Fibroblast of gingiva (primary cell): Measurements from ENCODE around the gene NMRAL1.

Experiments used
- DNase-seq: peaks from one replicate; pipeline ENCODE4 v3.0.0-alpha.2; 2011; ENCODE audit warnings: low read depth

Gene NMRAL1

GRCh38 chr16:4465977-4466779 is 8.2 kb downstream of the NMRAL1 start:
- no peak for DNase-seq

DNA sequence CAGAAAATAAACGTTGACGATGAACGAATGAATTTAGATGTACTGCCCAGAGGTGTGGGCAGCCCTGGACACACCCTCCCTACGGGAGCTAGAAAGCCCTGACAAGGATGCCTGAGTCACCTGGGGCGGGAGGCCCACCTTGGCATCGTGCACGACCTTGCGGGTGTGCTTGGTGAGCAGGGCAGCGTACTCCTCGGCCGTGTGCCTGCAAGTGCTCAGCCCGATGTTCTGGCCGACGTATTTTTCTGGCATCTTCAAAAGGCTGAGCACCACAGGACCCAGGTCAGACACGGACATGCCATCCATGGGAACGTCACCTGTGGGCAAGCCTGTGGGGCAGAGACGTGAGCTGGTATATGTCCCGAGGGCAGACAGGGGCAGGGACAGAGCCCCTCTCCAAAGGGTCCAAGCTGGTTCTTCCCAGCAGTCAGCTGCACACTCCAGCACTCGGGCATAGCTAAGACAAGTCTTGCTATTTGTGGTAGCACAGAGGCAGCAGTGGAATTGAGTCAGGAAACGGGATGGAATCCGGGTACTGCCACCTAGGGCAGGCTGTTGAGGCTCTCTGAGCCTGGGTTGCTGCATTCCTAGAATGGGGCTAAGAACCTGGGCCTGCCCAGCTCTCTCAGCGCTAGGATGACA is 10.8 kb downstream of the NMRAL1 start:
- DNase-seq, result no peak

DNA sequence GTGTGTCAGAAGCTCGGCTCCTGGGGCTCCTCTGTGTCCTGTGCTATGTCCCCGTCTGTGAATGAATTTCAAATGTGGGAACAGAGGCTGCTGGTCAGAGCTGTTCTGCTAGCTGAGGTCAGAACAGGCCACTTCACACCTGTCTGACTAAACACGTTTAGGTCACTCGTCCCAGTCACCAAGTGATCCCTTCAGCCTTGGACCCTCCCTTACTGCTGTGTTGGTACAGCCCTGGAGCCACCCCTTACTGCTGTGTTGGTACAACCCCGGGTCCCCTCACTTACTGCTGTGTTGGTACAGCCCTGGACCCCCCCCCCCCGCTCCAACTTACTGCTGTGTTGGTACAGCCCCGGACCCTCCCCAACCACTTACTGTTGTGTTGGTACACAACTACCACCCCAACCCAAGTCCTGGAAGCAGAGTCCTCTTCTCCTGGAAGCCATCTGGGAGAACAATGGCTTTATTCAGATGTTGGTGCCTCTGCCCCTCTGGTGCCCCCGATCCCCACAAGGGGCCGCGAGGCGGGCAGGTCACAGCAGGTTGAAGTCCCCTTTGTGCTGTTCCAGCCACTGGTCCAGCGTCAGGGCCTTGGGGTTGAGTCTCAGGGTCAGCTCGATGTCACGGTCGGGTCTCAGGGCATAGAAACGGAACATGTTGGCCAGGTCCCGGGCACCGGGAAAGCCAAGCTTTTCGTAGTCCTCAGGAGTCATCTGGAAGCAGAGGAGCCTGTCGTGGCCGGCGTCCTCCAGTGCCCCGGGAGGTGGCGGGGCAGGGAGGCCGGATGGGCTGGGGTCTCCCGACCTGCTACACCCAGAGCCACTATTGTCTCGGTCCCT is 13.0 kb downstream of the NMRAL1 start:
- DNase-seq, result no peak

- DNase-seq, result no peak
Observed at GRCh38 chr16:4460936-4461249, 13.5 kb downstream of the NMRAL1 start.

DNA sequence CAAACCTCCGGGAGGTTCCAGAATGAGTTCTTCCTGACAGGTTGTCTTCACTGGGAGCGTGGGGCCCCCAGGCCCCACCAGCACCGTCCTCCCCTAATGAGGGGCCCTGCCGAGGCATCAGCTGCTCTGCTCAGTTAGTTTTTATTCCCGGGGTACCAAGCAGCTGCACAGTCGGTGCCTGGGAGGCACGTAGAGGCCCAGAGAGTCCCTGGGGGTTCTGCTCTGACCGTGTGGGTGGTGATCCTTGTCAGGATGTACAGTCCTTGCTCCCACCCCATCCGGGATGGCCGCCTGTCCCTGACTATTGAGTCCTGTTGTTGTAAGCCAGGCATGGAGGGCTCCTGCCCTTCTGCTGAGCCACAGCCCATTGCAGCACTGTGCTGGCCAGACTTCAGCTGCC is 18.5 kb downstream of the NMRAL1 start:
- no peak for DNase-seq

GRCh38 chr16:4455081-4455480 is 19.3 kb downstream of the NMRAL1 start:
- no peak for DNase-seq

- no peak for DNase-seq
Observed at GRCh38 chr16:4454623-4455022, 19.8 kb downstream of the NMRAL1 start.

DNA sequence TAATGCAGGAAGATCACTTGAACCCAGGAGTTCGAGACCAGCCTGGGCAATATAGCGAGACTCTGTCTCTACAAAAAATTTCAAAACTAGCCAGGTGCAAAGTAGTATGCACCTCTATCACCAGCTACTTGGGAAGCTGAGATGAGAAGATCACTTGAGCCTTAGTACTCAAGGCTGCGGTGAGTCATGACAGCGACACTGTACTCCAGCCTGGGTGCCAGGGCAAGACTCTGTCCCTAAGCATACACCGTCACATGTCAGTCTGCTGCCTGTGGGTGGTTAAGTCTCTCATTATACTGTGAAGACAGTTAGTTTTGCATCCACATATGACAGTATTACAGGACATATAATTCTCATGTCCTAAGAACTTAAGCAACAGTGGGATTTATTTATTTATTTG is 21.8 kb downstream of the NMRAL1 start:
- no peak for DNase-seq

- no peak for DNase-seq
Observed at GRCh38 chr16:4450931-4451519, 23.4 kb downstream of the NMRAL1 start.

GRCh38 chr16:4450430-4450829 is 24.0 kb downstream of the NMRAL1 start:
- DNase-seq, result no peak

GRCh38 chr16:4443986-4444385 is 30.4 kb downstream of the NMRAL1 start:
- DNase-seq, result no peak

GRCh38 chr16:4443271-4443670 is 31.2 kb downstream of the NMRAL1 start:
- DNase-seq, result no peak

DNA sequence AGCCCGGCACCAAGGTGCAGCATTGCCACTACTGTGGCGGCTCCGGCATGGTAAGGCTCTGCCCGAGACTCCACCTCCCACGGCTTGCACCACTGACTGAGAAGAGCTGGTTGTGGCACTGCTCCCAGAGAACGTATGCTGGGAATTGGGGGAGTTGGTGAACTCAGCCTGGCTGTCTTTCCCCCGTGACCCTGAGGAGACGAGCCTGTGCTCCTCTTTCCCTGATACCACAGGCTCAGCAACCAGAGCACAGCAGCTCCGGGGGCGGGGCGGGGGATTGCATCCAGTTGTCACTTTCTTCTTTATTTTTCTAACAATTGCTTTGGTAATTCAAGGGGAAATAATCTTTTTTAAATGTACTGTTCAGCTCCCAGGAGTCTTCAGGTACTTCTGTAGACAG is 32.1 kb downstream of the NMRAL1 start:
- no peak for DNase-seq

DNA sequence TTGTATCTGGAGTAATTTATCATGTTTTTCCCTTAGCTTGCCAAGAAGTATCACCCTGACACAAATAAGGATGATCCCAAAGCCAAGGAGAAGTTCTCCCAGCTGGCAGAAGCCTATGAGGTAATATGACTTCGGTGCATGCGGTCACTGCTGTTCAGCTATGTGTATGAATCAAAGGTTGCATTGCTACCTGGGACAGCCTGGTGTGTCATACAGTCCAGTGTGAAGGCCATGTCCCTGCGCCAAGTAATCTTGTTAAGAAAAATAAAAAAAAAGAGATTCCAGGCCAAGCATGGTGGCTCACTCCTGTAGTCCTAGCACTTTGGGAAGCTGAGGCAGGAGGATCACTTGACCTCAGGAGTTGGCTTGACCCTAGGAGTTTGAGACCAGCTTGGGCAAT is 37.1 kb downstream of the NMRAL1 start:
- DNase-seq, result no peak

- no peak for DNase-seq
Observed at GRCh38 chr16:4435337-4436067, 38.9 kb downstream of the NMRAL1 start.

GRCh38 chr16:4433914-4434787 is 40.3 kb downstream of the NMRAL1 start:
- DNase-seq, result no peak

- DNase-seq, result no peak
Observed at GRCh38 chr16:4433228-4433627, 41.2 kb downstream of the NMRAL1 start.

DNA sequence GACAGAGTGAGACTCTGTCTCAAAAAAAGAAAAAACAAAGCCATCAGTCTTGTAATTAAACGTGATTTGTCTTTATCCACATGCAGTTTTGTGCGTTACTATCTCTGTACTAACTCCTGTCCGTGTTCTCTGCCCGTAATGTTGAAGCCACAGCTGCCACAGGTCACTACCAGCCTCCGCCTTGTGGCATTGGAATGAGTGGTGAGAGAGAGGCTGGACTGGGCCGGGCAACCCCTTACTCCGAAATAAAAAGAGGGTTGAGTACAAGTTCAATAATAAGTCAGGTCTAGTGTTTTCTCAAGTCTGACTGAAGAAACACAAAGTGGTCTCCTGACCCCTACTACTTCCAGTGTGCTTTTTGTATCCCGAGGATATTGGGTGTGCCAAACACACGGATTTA is 43.4 kb downstream of the NMRAL1 start:
- DNase-seq, result no peak

GRCh38 chr16:4428500-4428899 is 45.9 kb downstream of the NMRAL1 start:
- no peak for DNase-seq

DNA sequence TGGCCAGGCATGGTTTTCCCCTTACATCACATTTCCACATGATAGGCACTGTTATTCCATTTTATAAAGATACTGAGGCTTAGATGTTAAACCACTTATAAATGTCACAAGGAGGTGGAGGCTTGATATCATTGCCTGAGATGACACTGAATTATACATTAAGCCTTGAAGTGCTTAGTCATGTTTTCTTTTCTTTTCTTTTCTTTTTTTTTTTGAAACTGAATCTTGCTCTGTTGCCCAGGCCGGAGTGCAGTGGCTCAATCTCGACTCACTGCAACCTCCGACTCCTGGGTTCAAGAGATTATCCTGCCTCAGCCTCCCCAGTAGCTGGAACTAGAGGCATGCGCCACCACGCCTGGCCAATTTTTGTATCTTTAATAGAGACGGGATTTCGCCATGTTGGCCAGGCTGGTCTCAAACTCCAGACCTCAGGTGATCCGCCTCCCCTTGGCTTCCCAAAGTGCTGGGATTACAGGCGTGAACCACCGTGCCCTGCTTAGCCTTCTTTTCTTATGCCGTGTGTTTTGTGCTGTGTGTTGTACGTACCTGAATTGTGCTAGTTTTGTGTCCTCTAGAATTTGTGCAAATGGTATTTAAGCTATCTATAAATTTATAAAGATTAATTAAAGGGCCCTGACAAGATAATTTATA is 47.6 kb downstream of the NMRAL1 start:
- DNase-seq, result no peak
